Astrocyte of the cerebellum (primary cell): ENCODE data around the gene C1QTNF9B.
A peak's percentile ranks its signal among the peaks of the same experiment; 100 is the strongest.

ENCODE experiments used
- DNase-seq: peaks from one replicate; pipeline ENCODE4 v3.0.0-alpha.2; 2011; ENCODE audit warnings: low read depth
- H3K4me3 ChIP-seq: 2 replicates; pipeline ENCODE4 v1.5.1; 2011; ENCODE audit warnings: mild to moderate bottlenecking, low read depth, low read length, moderate library complexity
- CTCF ChIP-seq: IDR thresholded peaks from 2 replicates; pipeline ENCODE4 v1.5.1; 2012; ENCODE audit warnings: low read length, low read depth, moderate library complexity, mild to moderate bottlenecking; ENCODE audit errors: missing control alignments
- in situ Hi-C: cut with HindIII; loops from 2 replicates; pipeline ENCODE4 v1.10.0; 2017; ENCODE audit warnings: low sequenced_read_pairs

C1QTNF9B gene

GRCh38 chr13:23923031-23923430 is 25.7 kb upstream of the C1QTNF9B start:
- H3K4me3 ChIP-seq: no peak overlapping the region
- no peak for TF ChIP-seq CTCF
- in situ Hi-C loops: no loop called here
- no peak for DNase-seq

DNA sequence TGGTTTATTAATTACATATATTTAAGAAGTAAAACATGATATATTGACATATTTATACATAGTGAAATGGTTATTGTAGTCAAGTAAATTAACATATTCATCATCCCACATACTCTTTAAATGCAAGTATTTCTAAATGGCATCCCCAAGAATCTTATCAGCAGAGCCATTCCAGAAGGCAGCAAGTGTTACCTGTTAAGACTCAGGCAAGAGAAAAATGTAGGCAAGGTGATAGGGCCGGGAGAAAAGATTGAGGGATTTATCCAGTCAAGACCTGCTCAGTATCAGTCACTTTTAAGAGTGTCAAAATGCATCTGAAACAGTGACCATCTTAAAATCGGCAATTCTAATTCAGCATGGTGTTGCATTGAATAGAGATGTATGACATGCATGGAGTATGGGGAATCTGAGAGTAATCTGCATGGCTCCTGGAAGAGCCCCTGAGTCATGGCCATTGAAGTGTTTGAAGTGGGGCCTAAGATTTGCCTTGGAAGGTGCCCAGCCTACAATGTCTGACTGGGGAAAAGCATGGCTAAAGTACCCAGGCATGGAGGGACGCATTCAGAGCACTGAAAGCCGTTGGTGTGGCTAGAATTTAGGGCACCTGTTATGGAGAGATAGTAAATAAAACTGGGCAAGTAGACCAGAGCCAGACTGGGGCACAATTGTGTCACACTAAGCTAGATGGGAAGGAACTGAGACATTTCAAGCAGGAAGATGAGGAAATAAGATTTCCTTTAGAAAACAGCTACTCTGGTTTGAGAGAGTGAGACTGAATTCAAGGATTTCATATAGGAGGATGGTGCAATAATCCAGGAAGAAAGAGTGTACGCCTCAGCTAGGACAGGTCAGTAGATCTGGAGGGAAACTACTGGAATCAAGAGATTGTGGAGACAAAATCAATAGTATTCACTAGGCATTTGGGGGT is 25.0 kb upstream of the C1QTNF9B start:
- in situ Hi-C loops: no loop called here
- TF ChIP-seq CTCF: no peak
- H3K4me3 ChIP-seq: no peak overlapping the region
- no peak for DNase-seq

GRCh38 chr13:23921451-23921888 is 24.2 kb upstream of the C1QTNF9B start:
- H3K4me3 ChIP-seq: no peak overlapping the region
- in situ Hi-C loops: no loop called here
- TF ChIP-seq CTCF: peak; percentile 59
- peak; percentile 49 for DNase-seq

- no peak for DNase-seq
- TF ChIP-seq CTCF: no peak
- in situ Hi-C loops: no loop called here
- H3K4me3 ChIP-seq: no peak overlapping the region
These were observed 21.7 kb upstream of the C1QTNF9B start for GRCh38 chr13:23919006-23919405.

DNA sequence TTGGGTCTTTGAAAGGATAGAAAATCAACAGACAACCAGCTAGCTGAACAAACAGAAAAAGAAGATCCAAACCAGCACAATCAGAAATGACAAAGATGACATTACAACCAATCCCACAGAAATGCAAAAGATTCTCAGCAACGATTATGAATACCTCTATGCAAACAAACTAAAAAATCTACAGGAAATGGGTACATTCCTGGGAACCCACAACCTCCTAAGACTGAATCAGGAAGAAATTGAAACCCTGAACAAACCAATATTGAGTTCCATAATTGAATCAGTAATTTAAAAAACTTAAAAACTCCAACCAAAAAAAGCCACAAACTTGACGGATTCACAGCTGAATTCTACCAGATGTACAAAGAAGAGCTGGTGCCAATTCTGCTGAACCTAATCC is 20.9 kb upstream of the C1QTNF9B start:
- in situ Hi-C loops: no loop called here
- TF ChIP-seq CTCF: no peak
- no peak for DNase-seq
- no peak overlapping the region for H3K4me3 ChIP-seq

- TF ChIP-seq CTCF: no peak
- in situ Hi-C loops: no loop called here
- DNase-seq: no peak
These were observed 18.0 kb upstream of the C1QTNF9B start for GRCh38 chr13:23915308-23915707.

More at GRCh38 chr13:23915308-23915707, 18.0 kb upstream of the C1QTNF9B start:
- no peak overlapping the region for H3K4me3 ChIP-seq
